ENCODE measurements around the gene GALNT2.

GALNT2 gene

GRCh38 chr1:230066466-230067404, at the start of gene GALNT2:
TSS of gene GALNT2 (plus strand) at chr1:230067238. CDS start at chr1:230067281, 43 bp downstream.
- peak; percentile 90 for DNase-seq (ENCODE audit: low read depth)

- DNase-seq (ENCODE audit: low read depth) = no peak
Observed at GRCh38 chr1:230020451-230020850, 46.6 kb upstream of the GALNT2 start.

- DNase-seq (ENCODE audit: low read depth) = no peak
Observed at GRCh38 chr1:230022666-230023380, 44.2 kb upstream of the GALNT2 start.

DNA sequence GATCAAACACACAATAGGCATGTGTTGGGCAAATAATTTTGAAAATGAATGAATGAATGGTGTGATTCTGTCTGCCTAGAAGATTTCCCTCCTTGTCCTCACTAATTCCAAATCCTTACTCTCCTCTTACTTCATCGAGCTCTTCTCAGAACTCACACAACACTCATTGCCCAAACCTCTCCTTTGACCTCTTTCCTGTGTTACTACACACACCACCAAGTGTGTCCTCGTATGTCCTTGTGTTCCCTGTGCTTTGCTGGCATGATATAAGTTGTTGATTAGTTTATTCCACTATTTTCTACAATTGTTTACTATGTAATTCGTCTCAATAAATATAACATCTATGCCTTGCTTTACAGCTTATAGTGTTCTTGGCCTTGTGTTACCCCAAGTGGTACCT, 41.4 kb upstream of the GALNT2 start:
- DNase-seq (ENCODE audit: low read depth) = no peak

GRCh38 chr1:230026139-230026538, 40.9 kb upstream of the GALNT2 start:
- no peak for DNase-seq (ENCODE audit: low read depth)

GRCh38 chr1:230026572-230026971, 40.5 kb upstream of the GALNT2 start:
- no peak for DNase-seq (ENCODE audit: low read depth)

- no peak for DNase-seq (ENCODE audit: low read depth)
Observed at GRCh38 chr1:230028602-230029223, 38.3 kb upstream of the GALNT2 start.

DNA sequence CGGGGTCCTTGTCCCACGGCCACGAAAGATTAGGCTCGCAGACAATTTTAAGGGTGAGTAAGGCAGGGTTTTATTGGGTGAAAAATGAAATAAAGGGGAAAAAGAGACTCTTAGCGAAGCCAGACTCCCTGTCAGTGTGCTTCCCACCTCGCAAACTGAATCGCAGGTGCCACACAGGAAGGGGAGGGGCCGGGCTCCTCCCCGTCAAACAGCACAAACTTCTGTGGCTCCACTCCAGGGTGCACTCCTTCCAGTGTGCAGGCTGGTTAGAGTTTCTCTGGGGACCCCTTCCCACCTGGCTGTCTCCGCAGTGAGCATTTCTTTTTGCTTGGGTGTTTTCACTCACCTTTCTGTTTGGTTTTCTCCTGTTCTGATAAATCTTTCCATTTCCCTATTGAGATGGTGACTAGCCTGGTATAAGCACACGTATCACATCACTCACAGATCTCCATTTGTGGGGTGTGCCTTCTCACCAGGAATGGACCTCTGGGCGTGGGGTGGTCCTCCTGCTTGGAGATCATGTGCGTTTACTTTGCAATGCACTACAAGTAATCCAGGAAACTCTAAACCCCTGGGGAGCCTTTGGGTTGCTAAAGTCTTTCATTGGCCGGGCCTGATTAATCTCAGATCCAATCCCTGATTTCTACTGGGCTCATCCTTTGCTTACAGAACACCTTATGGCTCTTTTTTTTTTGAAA, 37.6 kb upstream of the GALNT2 start:
- no peak for DNase-seq (ENCODE audit: low read depth)

- DNase-seq (ENCODE audit: low read depth) = no peak
Observed at GRCh38 chr1:230030122-230030821, 36.8 kb upstream of the GALNT2 start.

DNA sequence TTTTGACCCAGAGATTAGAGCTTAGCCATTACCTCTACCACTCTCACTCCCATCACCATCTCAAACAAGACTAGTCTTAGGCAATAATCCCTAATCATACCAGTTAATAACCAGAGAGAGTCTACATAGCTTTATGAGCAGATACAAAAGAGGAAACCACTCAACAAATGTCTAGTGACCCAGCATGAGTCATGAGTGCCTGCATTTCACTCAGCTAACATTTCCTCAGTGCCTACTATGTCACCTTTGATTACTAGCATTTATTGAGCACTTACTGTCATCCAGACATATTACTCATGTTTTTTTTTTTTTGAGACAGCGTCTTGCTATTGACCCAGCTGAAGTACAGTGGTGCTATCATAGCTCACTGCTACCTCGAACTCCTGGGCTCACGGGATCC, 35.9 kb upstream of the GALNT2 start:
- no peak for DNase-seq (ENCODE audit: low read depth)

DNA sequence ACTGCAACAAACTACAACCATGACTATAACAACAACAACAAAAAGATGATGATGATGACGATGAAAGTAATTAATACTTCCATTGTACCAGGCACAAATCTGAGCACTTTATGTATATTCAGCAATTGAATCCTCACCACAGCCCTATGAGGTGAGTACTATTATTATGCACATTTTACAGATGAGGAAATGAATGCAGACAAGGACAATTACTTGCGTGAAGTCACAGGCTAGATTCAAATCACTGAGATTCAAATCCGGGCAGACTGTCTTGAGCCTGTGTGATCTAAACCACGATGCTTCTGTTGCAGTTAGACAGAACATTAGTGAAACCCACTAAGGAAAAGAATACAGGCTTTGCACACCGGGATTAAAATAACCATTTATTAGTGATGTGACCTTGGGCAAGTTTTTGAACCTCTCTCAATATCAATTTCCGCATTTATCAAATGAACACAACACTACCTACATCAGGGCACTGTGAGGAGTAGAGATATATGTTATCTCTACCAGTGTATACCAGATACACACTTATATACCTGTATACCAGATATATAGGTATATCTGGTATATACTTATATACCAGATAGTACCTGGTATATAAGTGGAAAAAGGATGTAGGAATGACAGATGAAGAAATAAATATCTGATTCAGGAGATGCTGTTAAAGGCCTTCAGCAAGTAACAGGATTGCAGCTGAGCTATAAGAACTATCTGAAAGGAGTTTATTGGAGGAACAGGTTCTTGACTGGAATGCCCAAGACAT, 34.3 kb upstream of the GALNT2 start:
- no peak for DNase-seq (ENCODE audit: low read depth)

- DNase-seq (ENCODE audit: low read depth) = no peak
Observed at GRCh38 chr1:230037261-230037660, 29.8 kb upstream of the GALNT2 start.

GRCh38 chr1:230040440-230040839, 26.6 kb upstream of the GALNT2 start:
- no peak for DNase-seq (ENCODE audit: low read depth)

GRCh38 chr1:230043081-230043480, 24.0 kb upstream of the GALNT2 start:
- no peak for DNase-seq (ENCODE audit: low read depth)

GRCh38 chr1:230044729-230045128, 22.3 kb upstream of the GALNT2 start:
- DNase-seq (ENCODE audit: low read depth) = no peak

- DNase-seq (ENCODE audit: low read depth) = no peak
Observed at GRCh38 chr1:230047114-230047865, 19.7 kb upstream of the GALNT2 start.

- DNase-seq (ENCODE audit: low read depth) = no peak
Observed at GRCh38 chr1:230048322-230048721, 18.7 kb upstream of the GALNT2 start.

DNA sequence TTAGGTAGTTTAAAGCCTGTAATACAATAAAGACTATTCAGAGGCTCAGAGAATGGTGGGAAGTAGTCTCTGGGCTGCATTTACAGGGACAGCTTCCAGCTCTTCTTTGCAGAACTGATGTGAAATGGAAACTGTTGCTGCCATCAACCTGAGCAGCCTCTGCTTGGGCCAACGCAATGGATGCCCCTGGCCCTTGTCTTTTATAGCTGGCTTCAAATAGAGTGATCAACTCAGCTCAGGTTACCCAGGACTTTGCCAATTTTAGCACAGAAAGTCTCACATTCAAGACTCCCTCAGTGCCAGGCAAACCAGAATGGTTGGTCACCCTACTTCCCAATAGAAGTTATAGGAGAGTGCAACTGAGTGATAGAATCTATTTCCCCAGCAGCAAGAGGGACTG, 18.1 kb upstream of the GALNT2 start:
- no peak for DNase-seq (ENCODE audit: low read depth)

GRCh38 chr1:230049731-230050130, 17.3 kb upstream of the GALNT2 start:
- no peak for DNase-seq (ENCODE audit: low read depth)
